AG04449 (cell line): ENCODE data around the gene NDUFA12.

Experiments used
- CTCF ChIA-PET: fragments of 350-600 bp; formaldehyde crosslinking; extraction: SDS; loops from one replicate; lab custom pipeline; 2021; ENCODE audit warnings: antibody characterized with exemption; lab: Yijun Ruan, JAX
- POLR2A ChIA-PET: fragments of 400-600, 350-600 bp; formaldehyde crosslinking; extraction: SDS; loops from one replicate; lab custom pipeline; 2020; ENCODE audit warnings: antibody characterized with exemption, inconsistent platforms; lab: Yijun Ruan, JAX
- DNase-seq: peaks from one replicate; pipeline ENCODE4 v3.0.0-alpha.2; 2010; ENCODE audit warnings: low read depth, low spot score
- H3K4me3 ChIP-seq: 2 replicates; pipeline ENCODE4 v1.5.1; 2011; ENCODE audit warnings: low read depth, mild to moderate bottlenecking, control low read depth, low read length
- CTCF ChIP-seq: IDR thresholded peaks from one replicate; pipeline ENCODE4 v1.5.1; 2011; ENCODE audit warnings: mild to moderate bottlenecking, moderate library complexity, low read length, control low read depth, inconsistent platforms; ENCODE audit not compliant: insufficient read depth; ENCODE audit errors: missing control alignments

Gene NDUFA12

GRCh38 chr12:94969424-94969823, 34.1 kb downstream of the NDUFA12 start:
- H3K4me3 ChIP-seq: no peak overlapping the region
- ChIA-PET CTCF (interaction anchor here (1.5 kb wide), 1 partner anchor 29 kb away, joined by 3 read pairs; no protein-coding TSS in a partner anchor), POLR2A (no interaction called here)
- no peak for TF ChIP-seq CTCF
- no peak for DNase-seq

- ChIA-PET POLR2A (no interaction called here), CTCF (no interaction called here)
- no peak overlapping the region for H3K4me3 ChIP-seq
- no peak for DNase-seq
- TF ChIP-seq CTCF: no peak
These were observed 37.4 kb downstream of the NDUFA12 start for GRCh38 chr12:94965982-94966630.

GRCh38 chr12:94963649-94964048, 39.8 kb downstream of the NDUFA12 start:
- TF ChIP-seq CTCF: no peak
- POLR2A ChIA-PET: no interaction called here
- no peak for DNase-seq
- H3K4me3 ChIP-seq: no peak overlapping the region
- CTCF ChIA-PET: no interaction called here

- DNase-seq: no peak
- CTCF ChIA-PET: interaction anchor here (0.9 to 2.0 kb wide), 2 partner anchors 10 to 11 kb away, joined by 4 to 6 read pairs; no protein-coding TSS in a partner anchor
- TF ChIP-seq CTCF: no peak
- POLR2A ChIA-PET: interaction anchor here (1.5 kb wide), 1 partner anchor 21 kb away, joined by 3 read pairs; no protein-coding TSS in a partner anchor
- H3K4me3 ChIP-seq: no peak overlapping the region
These were observed 40.8 kb downstream of the NDUFA12 start for GRCh38 chr12:94962670-94963069.

- TF ChIP-seq CTCF: no peak
- ChIA-PET POLR2A (interaction anchor here (1.5 kb wide), 1 partner anchor 22 kb away, joined by 3 read pairs; no protein-coding TSS in a partner anchor), CTCF (interaction anchor here (2.0 kb wide), 1 partner anchor 10 kb away, joined by 6 read pairs; no protein-coding TSS in a partner anchor)
- H3K4me3 ChIP-seq: no peak overlapping the region
- DNase-seq: no peak
These were observed 41.6 kb downstream of the NDUFA12 start for GRCh38 chr12:94961911-94962310.

- CTCF ChIA-PET: interaction anchor here (2.0 kb wide), 1 partner anchor 10 kb away, joined by 6 read pairs; no protein-coding TSS in a partner anchor
- no peak for DNase-seq
- no peak for TF ChIP-seq CTCF
- POLR2A ChIA-PET: interaction anchor here (1.5 kb wide), 1 partner anchor 22 kb away, joined by 3 read pairs; no protein-coding TSS in a partner anchor
- no peak overlapping the region for H3K4me3 ChIP-seq
These were observed 42.2 kb downstream of the NDUFA12 start for GRCh38 chr12:94961256-94961824.
